ENCODE results near the gene PPP1R14B.
A peak's percentile ranks its signal among the peaks of the same experiment; 100 is the strongest.

PPP1R14B gene

GRCh38 chr11:64281957-64282770 is 35.4 kb upstream of the PPP1R14B start:
- no peak for DNase-seq

- DNase-seq: no peak
Measured at GRCh38 chr11:64278576-64279190, 31.9 kb upstream of the PPP1R14B start.

GRCh38 chr11:64276653-64277431 is 30.1 kb upstream of the PPP1R14B start:
- no peak for DNase-seq

GRCh38 chr11:64275841-64276240 is 29.1 kb upstream of the PPP1R14B start:
- no peak for DNase-seq

GRCh38 chr11:64275031-64275800 is 28.5 kb upstream of the PPP1R14B start:
- DNase-seq: no peak

GRCh38 chr11:64269540-64270220 is 22.9 kb upstream of the PPP1R14B start:
- DNase-seq: peak; percentile 92

GRCh38 chr11:64268893-64269539 is 22.3 kb upstream of the PPP1R14B start:
- no peak for DNase-seq

GRCh38 chr11:64268025-64268892 is 21.5 kb upstream of the PPP1R14B start:
- DNase-seq: no peak

GRCh38 chr11:64267207-64267945 is 20.6 kb upstream of the PPP1R14B start:
- DNase-seq: no peak

GRCh38 chr11:64266339-64266738 is 19.6 kb upstream of the PPP1R14B start:
- DNase-seq: no peak

- DNase-seq: no peak
Measured at GRCh38 chr11:64265176-64266160, 18.7 kb upstream of the PPP1R14B start.

GRCh38 chr11:64264371-64264852 is 17.7 kb upstream of the PPP1R14B start:
- no peak for DNase-seq

- no peak for DNase-seq
Measured at GRCh38 chr11:64263947-64264317, 17.2 kb upstream of the PPP1R14B start.

- DNase-seq: no peak
Measured at GRCh38 chr11:64263021-64263946, 16.5 kb upstream of the PPP1R14B start.

- DNase-seq: no peak
Measured at GRCh38 chr11:64262271-64263002, 15.7 kb upstream of the PPP1R14B start.

GRCh38 chr11:64261556-64262080 is 14.9 kb upstream of the PPP1R14B start:
- no peak for DNase-seq
